Activated effector memory CD4-positive, alpha-beta T cell treated with Interleukin-2 at 50 U/mL for 16 hours (primary cell): ENCODE data around the gene PEMT.

Experiments used
- DNase-seq: peaks from one replicate; pipeline ENCODE4 v3.0.0-alpha.2; 2020

PEMT gene

GRCh38 chr17:17549732-17550366 lies 41.7 kb downstream of the PEMT start:
- no peak for DNase-seq

GRCh38 chr17:17548044-17548443 lies 43.5 kb downstream of the PEMT start:
- DNase-seq = no peak

DNA sequence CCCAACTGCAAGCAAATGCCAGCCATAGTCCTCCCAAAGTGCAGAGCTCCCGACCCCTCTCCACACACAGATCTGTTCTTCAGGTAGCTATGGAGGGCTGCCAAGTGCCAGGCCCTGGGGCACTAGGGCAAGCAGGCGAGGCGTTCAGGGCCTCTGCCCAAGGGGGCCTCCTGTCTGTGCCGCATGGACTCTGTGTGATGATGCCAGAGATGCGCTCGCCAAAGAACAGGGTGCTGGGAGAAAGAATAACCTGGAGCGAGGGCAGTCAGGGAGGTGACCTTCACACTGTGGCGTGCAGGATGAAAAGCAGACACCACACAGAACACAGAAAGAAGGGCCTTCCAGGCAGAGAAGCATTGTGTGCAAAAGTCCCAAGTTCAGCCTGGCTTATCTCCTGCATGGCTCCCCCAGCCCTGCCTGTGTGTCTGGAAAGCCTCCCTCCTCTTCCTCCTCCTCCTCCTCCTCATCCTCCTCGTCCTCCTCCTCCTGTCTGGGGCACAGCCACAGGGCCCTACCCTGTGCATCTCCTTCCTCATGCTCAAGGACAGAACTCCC lies 44.2 kb downstream of the PEMT start:
- no peak for DNase-seq

DNA sequence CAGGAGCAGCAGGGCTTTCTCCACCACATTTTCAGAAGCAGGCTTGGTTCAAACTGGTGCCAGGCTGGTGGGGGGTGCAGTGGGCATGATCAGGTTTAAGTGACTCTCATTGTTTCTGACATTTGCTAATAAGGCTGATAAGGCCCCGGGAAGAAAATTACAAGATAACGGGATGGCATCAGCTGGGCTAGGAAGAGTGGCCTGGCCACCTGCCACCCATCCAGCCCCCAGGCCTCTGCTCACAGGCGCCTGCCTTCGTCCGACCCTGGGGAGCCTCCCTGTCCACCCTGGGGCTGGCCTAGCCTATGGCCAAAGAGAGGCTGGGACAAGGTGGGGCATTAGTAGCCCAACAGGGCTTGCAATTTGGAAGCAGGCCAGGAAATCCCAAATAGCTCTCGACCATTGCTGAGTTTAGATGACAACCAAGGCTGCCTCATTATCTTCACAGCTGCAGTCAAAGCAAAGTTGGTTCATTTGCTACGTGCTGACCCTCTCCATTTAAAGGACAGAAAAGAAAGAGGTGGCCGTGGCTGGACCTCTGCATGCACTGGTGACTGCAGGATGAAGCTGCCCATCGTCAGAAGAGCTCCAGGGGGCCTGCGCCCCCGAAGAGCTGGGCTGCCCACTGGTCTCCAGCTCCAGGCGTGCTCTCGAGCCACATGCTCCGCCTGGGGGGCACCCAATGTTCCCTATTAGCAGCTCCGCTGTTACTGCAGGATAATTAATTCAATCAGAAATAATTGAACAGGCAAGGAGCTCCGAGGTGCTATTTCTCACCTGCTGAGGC lies 44.9 kb downstream of the PEMT start:
- no peak for DNase-seq

DNA sequence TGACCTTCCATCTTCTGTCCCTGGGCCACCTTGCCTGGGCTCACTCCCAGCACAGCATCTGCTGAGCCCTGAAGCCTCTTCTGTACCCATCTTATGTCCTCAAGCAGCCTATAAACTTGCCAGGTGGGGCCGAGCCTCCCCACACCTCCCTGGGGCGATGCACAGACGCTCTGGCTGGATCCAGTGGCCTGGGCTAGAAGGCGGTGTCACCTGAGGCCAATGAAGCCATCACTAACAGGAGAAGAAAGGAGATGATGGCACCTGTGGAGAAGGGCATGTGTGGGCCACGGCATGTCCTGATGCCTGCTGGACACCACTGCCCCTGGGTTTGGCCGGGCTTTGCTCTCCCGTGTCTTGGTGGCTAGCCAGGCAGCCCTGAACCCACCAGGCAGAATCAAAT lies 45.5 kb downstream of the PEMT start:
- DNase-seq = no peak

- DNase-seq = no peak
These were observed 46.3 kb downstream of the PEMT start for GRCh38 chr17:17545031-17545820.

DNA sequence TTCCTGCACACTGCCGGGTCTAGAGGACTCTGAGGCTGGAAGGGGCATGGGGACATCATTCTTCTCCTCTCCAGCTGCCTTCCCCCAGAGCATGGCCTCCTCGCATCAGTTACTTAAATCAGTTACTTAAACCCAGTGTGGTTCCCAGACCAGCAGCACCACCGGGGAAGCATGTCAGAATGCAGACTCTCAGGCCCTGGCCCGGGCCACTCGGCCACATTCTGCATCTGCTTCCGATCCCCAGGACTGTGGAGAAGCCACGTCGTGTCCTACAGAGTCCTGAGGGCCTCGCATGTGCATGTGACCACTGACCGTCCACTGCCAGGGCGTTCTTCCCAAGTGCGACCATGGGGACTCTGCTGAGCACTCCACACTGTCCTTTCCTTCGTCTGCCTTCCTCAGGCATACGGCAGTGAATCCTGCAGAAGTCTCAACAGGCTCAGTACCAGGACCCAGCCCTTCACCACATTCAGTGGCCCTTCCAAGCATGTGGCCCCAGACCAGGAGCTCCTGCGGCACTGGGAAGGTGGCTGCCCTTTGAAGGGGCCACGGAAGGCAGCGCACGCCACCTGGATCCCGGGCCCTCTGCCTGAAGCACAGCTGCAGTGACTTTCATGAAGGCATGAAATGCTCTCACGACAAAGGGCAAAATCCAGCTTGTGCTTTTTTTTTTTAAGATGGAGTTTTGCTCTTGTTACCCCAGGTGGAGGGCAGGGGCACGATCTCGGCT lies 48.4 kb downstream of the PEMT start:
- DNase-seq = no peak

- no peak for DNase-seq
These were observed 49.9 kb downstream of the PEMT start for GRCh38 chr17:17541640-17542001.

- no peak for DNase-seq
These were observed 50.4 kb downstream of the PEMT start for GRCh38 chr17:17540935-17541639.

GRCh38 chr17:17540278-17540906 lies 51.1 kb downstream of the PEMT start:
- DNase-seq = no peak

DNA sequence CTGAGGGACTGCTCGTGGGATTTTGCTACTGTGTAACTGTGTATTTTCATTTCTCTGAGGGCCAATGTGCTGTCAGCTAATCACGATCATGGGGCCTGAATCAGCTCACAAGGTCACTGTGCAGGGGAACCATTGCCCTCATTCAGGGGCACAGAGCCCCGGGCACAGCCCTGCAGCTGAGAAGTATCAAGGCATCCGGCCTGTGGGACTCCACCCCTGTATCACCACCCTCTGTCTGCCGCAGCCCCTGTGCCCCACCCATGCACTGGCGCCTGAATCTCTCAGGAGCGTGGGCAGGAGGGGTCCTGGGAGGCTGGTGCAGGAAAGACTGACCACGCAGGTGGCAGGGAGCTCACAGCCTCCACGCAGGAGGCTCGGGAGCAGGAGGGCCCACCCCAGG lies 51.9 kb downstream of the PEMT start:
- DNase-seq = no peak

GRCh38 chr17:17538417-17539391 lies 52.8 kb downstream of the PEMT start:
- DNase-seq = no peak

- DNase-seq = no peak
These were observed 54.0 kb downstream of the PEMT start for GRCh38 chr17:17537311-17538099.

DNA sequence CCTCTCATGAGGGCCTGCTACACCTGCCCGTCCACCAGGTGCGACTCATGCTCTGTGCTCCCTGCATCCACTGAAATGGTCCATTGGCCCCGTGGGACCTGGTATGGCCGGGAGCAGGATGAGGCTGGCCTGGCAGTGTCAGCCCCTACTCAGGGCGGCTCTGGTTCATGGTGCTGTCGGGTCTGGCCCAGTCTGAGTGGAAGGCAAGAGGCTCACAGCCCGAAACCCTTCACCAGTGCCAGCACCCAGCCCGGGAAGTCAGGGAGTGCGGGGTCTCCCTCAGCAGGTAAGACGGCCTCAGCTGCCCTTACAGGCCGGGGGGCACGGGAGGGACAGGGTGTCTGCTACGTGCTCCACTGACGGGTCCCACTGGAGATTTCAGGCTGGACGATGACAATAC lies 54.8 kb downstream of the PEMT start:
- no peak for DNase-seq

DNA sequence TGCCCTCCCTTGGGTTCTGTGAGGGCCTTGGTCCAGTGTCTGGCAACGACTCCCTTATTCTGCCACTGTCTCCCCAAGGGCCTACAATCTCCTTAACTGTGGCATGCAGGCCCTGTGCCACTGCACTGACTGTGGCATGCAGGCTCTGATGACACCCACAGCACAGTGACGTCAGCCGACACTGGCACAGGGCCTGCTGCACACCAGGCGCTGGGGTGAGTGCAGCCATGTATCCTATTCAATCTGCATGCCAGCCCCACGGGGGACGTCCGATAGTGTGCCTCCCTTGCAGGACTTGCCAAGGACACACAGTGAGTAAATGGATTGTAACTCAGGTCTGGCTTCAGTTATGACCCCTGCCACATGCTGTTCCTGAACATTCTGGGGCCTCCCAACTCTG lies 55.6 kb downstream of the PEMT start:
- no peak for DNase-seq

GRCh38 chr17:17533901-17534441 lies 57.5 kb downstream of the PEMT start:
- DNase-seq = no peak

DNA sequence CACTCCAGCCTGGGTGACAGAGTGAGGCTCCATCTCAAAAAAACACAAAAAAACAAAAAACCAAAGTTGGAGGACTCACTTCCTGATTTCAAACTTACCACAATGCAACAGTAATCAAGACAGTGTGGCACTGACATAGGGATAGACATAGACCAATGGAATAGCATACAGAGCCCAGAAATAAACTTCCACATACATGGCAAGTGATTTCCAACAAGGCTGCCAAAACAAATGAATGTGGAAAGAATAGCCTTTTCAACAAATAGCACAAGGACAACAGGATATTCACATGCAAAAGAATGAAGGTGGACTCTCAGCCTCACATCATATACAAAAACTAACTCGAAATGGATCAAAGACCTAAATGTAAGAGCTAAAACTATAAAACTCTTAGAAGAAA lies 58.5 kb downstream of the PEMT start:
- no peak for DNase-seq

DNA sequence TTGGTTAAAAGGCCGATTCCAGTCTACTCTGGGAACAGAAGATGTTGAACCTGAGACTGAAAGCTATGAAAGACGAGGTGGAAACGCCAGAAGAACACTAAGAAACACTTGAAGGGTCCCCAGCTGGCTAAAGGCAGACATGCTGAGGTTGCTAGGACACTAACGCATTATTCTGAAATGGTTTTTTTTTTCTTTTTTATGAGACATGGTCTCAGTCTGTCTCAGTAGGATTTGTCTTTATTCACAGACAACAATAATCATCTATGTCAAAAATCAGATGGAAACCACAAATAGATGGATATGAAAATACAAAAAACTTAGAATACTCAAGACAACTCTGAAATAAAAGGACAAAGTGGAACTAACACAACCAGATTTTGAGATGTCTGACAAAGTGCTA lies 60.4 kb downstream of the PEMT start:
- DNase-seq = no peak
